PC-9 (cell line): ENCODE data around the gene FBXL17. TPM values are rescaled to one million over a fixed set of nuclear protein-coding genes. Genes with fewer than 3 reads are reported as not detected.

Experiments
- BruUV-seq: library from RNA; stranded (reverse); fragments of 400-500 nt; replicated peaks from 2 replicates; lab custom pipeline; 2021; lab: Mats Ljungman, UMichigan
- CTCF ChIA-PET: fragments of 300-600 bp; sonication (Branson Sonifier 250); formaldehyde crosslinking; loops from one replicate; lab custom pipeline; 2022; ENCODE audit warnings: antibody characterized with exemption; lab: Charles Lee
- POLR2A ChIA-PET: fragments of 300-600 bp; sonication (Branson Sonifier 250); formaldehyde crosslinking; loops from one replicate; lab custom pipeline; 2022; ENCODE audit warnings: antibody characterized with exemption; ENCODE audit not compliant: unreplicated experiment; lab: Charles Lee
- DNase-seq, 2 experiments: peaks; one replicate each; pipeline versions ENCODE4 v3.0.0 to v3.0.0-alpha.2; 2015 to 2022; ENCODE audit warnings: mixed read lengths in 1 of 2
- H2AFZ ChIP-seq: fragments of 200-600 bp; sonication (generic); 2 replicates; pipeline ENCODE4 v1.8.1; 2017; ENCODE audit warnings: antibody characterized with exemption
- H3F3A ChIP-seq: fragments of 200-600 bp; sonication (generic); 2 replicates; pipeline ENCODE4 v1.8.1; 2017; ENCODE audit warnings: antibody characterized with exemption, mild to moderate bottlenecking, low read depth; ENCODE audit not compliant: insufficient read depth
- H3K27ac ChIP-seq: fragments of 200-600 bp; sonication (generic); 2 replicates; pipeline ENCODE4 v1.6.1; 2016; ENCODE audit warnings: mixed run types
- H3K27me3 ChIP-seq: fragments of 200-600 bp; sonication (generic); 2 replicates; pipeline ENCODE4 v1.6.1; 2016; ENCODE audit warnings: low read depth, mixed run types; ENCODE audit not compliant: insufficient read depth
- H3K36me3 ChIP-seq: fragments of 200-600 bp; sonication (generic); 2 replicates; pipeline ENCODE4 v1.6.1; 2016; ENCODE audit warnings: low read depth, mixed run types
- H3K4me1 ChIP-seq: fragments of 200-600 bp; sonication (generic); replicated peaks from 2 replicates; pipeline ENCODE4 v1.6.1; 2016; ENCODE audit warnings: mixed run types; ENCODE audit not compliant: insufficient read depth
- H3K4me2 ChIP-seq: fragments of 200-600 bp; sonication (generic); 2 replicates; pipeline ENCODE4 v1.6.1; 2017; ENCODE audit warnings: mixed run types
- H3K4me3 ChIP-seq: fragments of 200-600 bp; sonication (generic); 2 replicates; pipeline ENCODE4 v1.6.1; 2016; ENCODE audit warnings: mixed run types
- H3K79me2 ChIP-seq: fragments of 200-600 bp; sonication (generic); 2 replicates; pipeline ENCODE4 v1.6.1; 2017; ENCODE audit warnings: low read depth, mixed run types
- H3K9me2 ChIP-seq: fragments of 200-600 bp; sonication (generic); 2 replicates; pipeline ENCODE4 v1.8.1; 2017; ENCODE audit warnings: mild to moderate bottlenecking; ENCODE audit not compliant: insufficient read depth
- H3K9me3 ChIP-seq: fragments of 200-600 bp; sonication (generic); 2 replicates; pipeline ENCODE4 v1.8.1; 2016; ENCODE audit warnings: low read depth; ENCODE audit not compliant: insufficient read depth
- H4K20me1 ChIP-seq: fragments of 200-600 bp; sonication (generic); 2 replicates; pipeline ENCODE4 v1.8.1; 2017; ENCODE audit not compliant: insufficient read depth
- EZH2 ChIP-seq: fragments of 200-600 bp; sonication (generic); IDR thresholded peaks from 2 replicates; pipeline ENCODE4 v1.8.0; 2017; ENCODE audit warnings: antibody characterized with exemption, low read depth
- intact Hi-C: fragments of 100-400 bp; cut with micrococcal nuclease; formaldehyde crosslinking; loops from one replicate; pipeline ENCODE4 v1.10.0; 2022; ENCODE audit not compliant: unreplicated experiment
- total RNA-seq: library from RNA; stranded (reverse); gene quantifications from 2 replicates; pipeline ENCODE4 v1.2.3, GENCODE V29; 2021
- TF ChIP-seq, protein P1 (sequence below): fragments of 200-600 bp; sonication (generic); conservative IDR thresholded peaks from 2 replicates; pipeline ENCODE4 v1.6.1; 2017; ENCODE audit warnings: mixed run types, antibody characterized with exemption, mild to moderate bottlenecking, moderate library complexity

FBXL17 gene
- total RNA-seq, 1 experiment from 2014 or later = 19.5 TPM

DNA sequence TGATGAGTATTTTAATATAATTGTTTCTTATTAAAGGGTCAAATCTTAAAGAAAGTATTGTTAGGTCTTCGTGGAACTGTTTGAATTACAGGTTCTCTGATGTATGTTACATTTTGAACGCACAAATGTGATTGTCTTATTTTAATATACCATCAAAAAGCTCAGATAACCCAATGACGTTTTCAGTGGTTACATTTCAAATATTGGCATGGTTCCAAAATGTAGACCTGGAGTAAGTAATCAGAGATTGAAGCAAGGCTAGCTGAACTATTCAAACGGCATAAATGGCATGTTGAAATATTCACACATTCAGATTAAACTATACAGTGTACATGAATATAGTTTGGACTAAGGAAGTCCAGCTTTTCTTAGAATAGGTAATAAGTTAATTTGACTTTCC, 429.4 kb downstream of the FBXL17 start:
- no TSS peak for BruUV-seq
- Histone ChIP-seq H3K4me3 (no peak overlapping the region), H3K27ac (no peak overlapping the region), H3K9me3 (no peaks in the 10 kb centered on the region), H3K4me1 (no peaks in the 10 kb centered on the region), H3K79me2 (no peaks in the 10 kb centered on the region), H3F3A (no peaks in the 10 kb centered on the region), H3K36me3 (no peaks in the 10 kb centered on the region), H3K9me2 (0 out of 2 replicates have a peak, but pooled peaks cover 3% of the 10 kb centered on the region), H3K27me3 (no peaks in the 10 kb centered on the region), H4K20me1 (no peaks in the 10 kb centered on the region), H3K4me2 (no peak overlapping the region), H2AFZ (no peak overlapping the region)
- intact Hi-C loops = no loop called here
- no peak for DNase-seq
- ChIA-PET POLR2A (no interaction called here), CTCF (no interaction called here)
- TF ChIP-seq EZH2 = no peak
- TF ChIP-seq, protein P1, sequence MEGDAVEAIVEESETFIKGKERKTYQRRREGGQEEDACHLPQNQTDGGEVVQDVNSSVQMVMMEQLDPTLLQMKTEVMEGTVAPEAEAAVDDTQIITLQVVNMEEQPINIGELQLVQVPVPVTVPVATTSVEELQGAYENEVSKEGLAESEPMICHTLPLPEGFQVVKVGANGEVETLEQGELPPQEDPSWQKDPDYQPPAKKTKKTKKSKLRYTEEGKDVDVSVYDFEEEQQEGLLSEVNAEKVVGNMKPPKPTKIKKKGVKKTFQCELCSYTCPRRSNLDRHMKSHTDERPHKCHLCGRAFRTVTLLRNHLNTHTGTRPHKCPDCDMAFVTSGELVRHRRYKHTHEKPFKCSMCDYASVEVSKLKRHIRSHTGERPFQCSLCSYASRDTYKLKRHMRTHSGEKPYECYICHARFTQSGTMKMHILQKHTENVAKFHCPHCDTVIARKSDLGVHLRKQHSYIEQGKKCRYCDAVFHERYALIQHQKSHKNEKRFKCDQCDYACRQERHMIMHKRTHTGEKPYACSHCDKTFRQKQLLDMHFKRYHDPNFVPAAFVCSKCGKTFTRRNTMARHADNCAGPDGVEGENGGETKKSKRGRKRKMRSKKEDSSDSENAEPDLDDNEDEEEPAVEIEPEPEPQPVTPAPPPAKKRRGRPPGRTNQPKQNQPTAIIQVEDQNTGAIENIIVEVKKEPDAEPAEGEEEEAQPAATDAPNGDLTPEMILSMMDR = no peak

DNA sequence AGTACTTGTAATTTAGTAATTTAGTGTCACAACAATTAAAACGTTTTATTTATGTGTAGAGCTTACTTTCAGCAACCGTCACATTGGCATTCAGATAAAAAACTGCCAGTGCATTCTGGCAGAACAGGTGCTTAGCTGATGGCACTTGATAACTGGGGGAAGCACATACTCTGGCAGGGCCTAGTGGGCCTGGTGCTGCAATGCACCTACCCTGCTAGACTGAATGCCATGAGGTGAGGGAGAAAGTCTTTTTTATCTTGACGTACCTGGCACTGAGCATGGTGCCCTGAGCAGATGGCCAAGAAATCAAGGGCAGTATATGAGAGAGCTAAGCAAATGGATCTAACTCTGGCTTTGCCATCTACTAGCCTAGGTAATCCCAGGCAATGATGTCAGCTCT, 430.6 kb downstream of the FBXL17 start:
- POLR2A ChIA-PET = no interaction called here
- intact Hi-C loops = no loop called here
- H3K79me2 ChIP-seq = no peaks in the 10 kb centered on the region
- no peaks in the 10 kb centered on the region for H4K20me1 ChIP-seq
- TF ChIP-seq EZH2 = no peak
- TF ChIP-seq, protein P1 = no peak
- H3K9me2 ChIP-seq = 0 out of 2 replicates have a peak, but pooled peaks cover 3% of the 10 kb centered on the region
- no peak overlapping the region for H2AFZ ChIP-seq
- H3K4me3 ChIP-seq = no peak overlapping the region
- H3K4me2 ChIP-seq = no peak overlapping the region
- no peaks in the 10 kb centered on the region for H3K27me3 ChIP-seq
- no peaks in the 10 kb centered on the region for H3K36me3 ChIP-seq
- BruUV-seq = no TSS peak
- H3K9me3 ChIP-seq = no peaks in the 10 kb centered on the region
- H3K4me1 ChIP-seq = no peaks in the 10 kb centered on the region
- CTCF ChIA-PET = no interaction called here
- no peak overlapping the region for H3K27ac ChIP-seq
- DNase-seq = no peak
- no peaks in the 10 kb centered on the region for H3F3A ChIP-seq

DNA sequence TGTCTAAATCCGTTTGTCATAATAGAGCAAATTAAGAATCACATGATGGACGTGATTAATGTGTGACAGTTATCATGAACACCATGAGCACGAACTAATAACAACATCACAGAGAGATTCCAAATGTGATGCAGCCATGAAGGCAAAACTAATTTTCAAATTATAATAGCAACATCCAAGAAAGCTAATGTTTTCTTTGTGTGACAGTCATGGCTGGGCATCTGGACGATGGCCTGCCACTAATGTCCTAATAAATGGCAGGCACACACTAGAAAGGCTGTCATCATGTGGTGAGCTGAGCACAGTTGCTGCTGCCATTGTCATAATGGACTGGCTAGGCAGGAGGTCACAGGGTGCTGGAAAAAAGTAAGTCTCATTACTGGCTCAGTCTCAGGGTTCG, 431.1 kb downstream of the FBXL17 start:
- H3K4me1 ChIP-seq = no peaks in the 10 kb centered on the region

More for the DNA sequence above, 431.1 kb downstream of the FBXL17 start:
- no peak for DNase-seq
- Histone ChIP-seq H3F3A (no peaks in the 10 kb centered on the region), H3K79me2 (no peaks in the 10 kb centered on the region), H4K20me1 (no peaks in the 10 kb centered on the region), H3K9me2 (0 out of 2 replicates have a peak, but pooled peaks cover 3% of the 10 kb centered on the region), H3K4me3 (no peak overlapping the region), H2AFZ (no peak overlapping the region), H3K27ac (no peak overlapping the region), H3K27me3 (no peaks in the 10 kb centered on the region), H3K9me3 (no peaks in the 10 kb centered on the region), H3K36me3 (no peaks in the 10 kb centered on the region), H3K4me2 (no peak overlapping the region)
- intact Hi-C loops = no loop called here
- CTCF ChIA-PET = no interaction called here
- TF ChIP-seq EZH2 = no peak
- TF ChIP-seq, protein P1 = no peak
- POLR2A ChIA-PET = no interaction called here
- no TSS peak for BruUV-seq
